HEK293T (cell line): Measurements from ENCODE around the gene CASKIN2.

Source experiments
- BHLHE40 ChIP-seq: fragments of 450-650 bp; IDR thresholded peaks from 2 replicates; pipeline ENCODE4 v1.6.1; 2016; ENCODE audit warnings: mild to moderate bottlenecking, moderate library complexity, borderline replicate concordance
- CTBP1 ChIP-seq: fragments of 450-650 bp; IDR thresholded peaks from 2 replicates; pipeline ENCODE4 v1.6.1; 2016; ENCODE audit warnings: borderline replicate concordance
- ELF4 ChIP-seq: fragments of 450-650 bp; IDR thresholded peaks from 2 replicates; pipeline ENCODE4 v1.6.1; 2017; ENCODE audit warnings: antibody characterized with exemption
- FOXA1 ChIP-seq: fragments of 450-650 bp; IDR thresholded peaks from 2 replicates; pipeline ENCODE4 v1.6.1; 2016; ENCODE audit warnings: mild to moderate bottlenecking
- FOXK2 ChIP-seq: fragments of 450-650 bp; IDR thresholded peaks from 2 replicates; pipeline ENCODE4 v1.6.1; 2016; ENCODE audit warnings: mild to moderate bottlenecking
- FOXM1 ChIP-seq: fragments of 450-650 bp; IDR thresholded peaks from 2 replicates; pipeline ENCODE4 v1.6.1; 2017; ENCODE audit warnings: mild to moderate bottlenecking, borderline replicate concordance
- L3MBTL2 ChIP-seq: fragments of 450-650 bp; conservative IDR thresholded peaks from 2 replicates; pipeline ENCODE4 v1.6.1; 2016; ENCODE audit warnings: mild to moderate bottlenecking
- LEF1 ChIP-seq: fragments of 450-650 bp; IDR thresholded peaks from 2 replicates; pipeline ENCODE4 v1.6.1; 2017; ENCODE audit warnings: mild to moderate bottlenecking, borderline replicate concordance
- NFRKB ChIP-seq: fragments of 450-650 bp; IDR thresholded peaks from 2 replicates; pipeline ENCODE4 v1.6.1; 2016; ENCODE audit warnings: mild to moderate bottlenecking, moderate library complexity
- PKNOX1 ChIP-seq: fragments of 450-650 bp; IDR thresholded peaks from 2 replicates; pipeline ENCODE4 v1.6.1; 2016
- SP1 ChIP-seq: fragments of 450-650 bp; IDR thresholded peaks from 2 replicates; pipeline ENCODE4 v1.6.1; 2017
- SUZ12 ChIP-seq: fragments of 450-650 bp; IDR thresholded peaks from 2 replicates; pipeline ENCODE4 v1.6.1; 2016; ENCODE audit warnings: mild to moderate bottlenecking
- TARDBP ChIP-seq: fragments of 450-650 bp; IDR thresholded peaks from 2 replicates; pipeline ENCODE4 v1.6.1; 2016
- ZNF384 ChIP-seq: fragments of 450-650 bp; IDR thresholded peaks from 2 replicates; pipeline ENCODE4 v1.6.1; 2016

DNA sequence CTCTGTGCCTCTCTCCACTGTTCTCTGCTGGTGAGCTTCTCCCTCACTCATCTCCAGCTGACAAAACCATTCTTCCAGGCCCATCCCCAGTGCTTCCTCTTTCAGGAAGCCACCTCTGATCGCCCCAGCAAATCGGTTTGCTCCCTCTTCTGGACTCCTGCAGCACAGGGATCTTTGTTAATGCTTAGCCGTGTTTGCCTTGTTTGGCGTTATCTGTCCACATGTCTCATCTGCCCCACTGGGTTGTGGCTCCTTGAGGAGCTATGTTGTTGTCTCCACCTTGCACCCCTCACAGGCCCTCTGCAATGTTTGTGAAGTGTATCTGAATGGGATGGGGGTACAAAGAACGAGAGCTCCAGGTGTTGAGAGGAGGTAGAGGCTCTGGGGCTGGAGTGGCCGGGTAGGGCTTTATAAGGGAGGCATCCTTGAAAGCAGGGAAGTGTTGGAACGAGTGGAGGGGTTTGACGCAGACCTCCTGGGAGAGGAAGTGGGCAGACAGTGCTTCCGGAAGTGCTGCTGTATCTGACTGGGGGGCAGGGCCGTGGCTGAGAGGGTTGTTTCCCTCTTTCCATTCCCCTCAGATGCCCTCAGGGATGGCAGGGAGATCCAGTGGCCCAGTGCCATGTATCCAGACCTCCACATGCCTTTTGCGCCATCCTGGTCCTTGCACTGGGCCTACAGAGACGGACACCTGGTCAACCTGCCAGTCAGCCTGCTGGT is 27.8 kb downstream of the CASKIN2 start:
- TF ChIP-seq FOXK2 (no peak), ZNF384 (no peak), TARDBP (no peak), SP1 (no peak), NFRKB (no peak), BHLHE40 (no peak), SUZ12 (no peak), FOXM1 (no peak), L3MBTL2 (no peak), ELF4 (no peak), CTBP1 (no peak), FOXA1 (no peak), LEF1 (no peak), PKNOX1 (no peak)
